ENCODE measurements around the gene GFY.

- TF ChIP-seq ZNF660 (tag by site-specific recombination; IDR thresholded peaks at IDR 0.05) (no peak), CTCF (tag by site-specific recombination; IDR thresholded peaks at IDR 0.05) (no peak), ZNF530 (tag by site-specific recombination; IDR thresholded peaks at IDR 0.05; ENCODE audit: low read depth) (no peak), YY1 (tag by site-specific recombination; IDR thresholded peaks at IDR 0.05) (no peak), SETDB1 (IDR thresholded peaks at IDR 0.05; ENCODE audit: insufficient read length, low read length) (no peak), ZNF580 (tag by site-specific recombination; IDR thresholded peaks at IDR 0.05) (no peak), GLI2 (tag by site-specific recombination; IDR thresholded peaks at IDR 0.05; ENCODE audit: borderline replicate concordance, low read depth) (no peak), ZBTB6 (tag by site-specific recombination; IDR thresholded peaks at IDR 0.05) (no peak), ZNF138 (tag by site-specific recombination; IDR thresholded peaks at IDR 0.05; ENCODE audit: borderline replicate concordance) (no peak), ZNF311 (tag by site-specific recombination; IDR thresholded peaks at IDR 0.05; ENCODE audit: borderline replicate concordance) (no peak), ZNF843 (tag by site-specific recombination; IDR thresholded peaks at IDR 0.05) (no peak)
These were observed 29.4 kb upstream of the GFY start for GRCh38 chr19:49395581-49396407.
